GM12875 (cell line): ENCODE data around the gene NFKB1.

ENCODE experiments used
- H3K4me3 ChIP-seq: one replicate; pipeline ENCODE4 v1.5.1; 2011; ENCODE audit warnings: low read depth, low read length, control low read depth
- TF ChIP-seq, protein P1 (sequence below): IDR thresholded peaks from 2 replicates; pipeline ENCODE4 v1.5.1; 2011; ENCODE audit warnings: low read depth, mild to moderate bottlenecking, control low read depth, inconsistent platforms, low read length, moderate library complexity, borderline replicate concordance; ENCODE audit not compliant: insufficient read depth

NFKB1 gene

DNA sequence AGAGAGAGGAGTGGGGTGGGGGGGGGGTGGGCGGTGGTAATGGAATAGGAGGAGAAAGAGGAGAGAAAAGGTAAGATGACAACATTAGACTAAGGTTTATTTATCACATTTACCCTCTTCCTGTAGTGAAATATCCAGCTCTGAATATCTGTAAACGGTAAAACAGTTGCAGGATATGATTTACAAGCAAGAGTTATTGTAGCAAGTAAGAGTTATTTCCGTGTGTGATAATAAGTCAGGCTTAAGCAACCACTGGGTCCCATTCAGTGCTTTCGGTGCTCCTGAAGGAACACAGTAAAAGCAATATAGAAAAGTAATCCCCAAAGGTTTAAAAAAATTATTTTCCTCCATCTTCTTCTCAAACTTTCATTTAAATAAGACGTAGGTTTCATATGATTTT lies 156.0 kb downstream of the NFKB1 start:
- TF ChIP-seq, protein P1, sequence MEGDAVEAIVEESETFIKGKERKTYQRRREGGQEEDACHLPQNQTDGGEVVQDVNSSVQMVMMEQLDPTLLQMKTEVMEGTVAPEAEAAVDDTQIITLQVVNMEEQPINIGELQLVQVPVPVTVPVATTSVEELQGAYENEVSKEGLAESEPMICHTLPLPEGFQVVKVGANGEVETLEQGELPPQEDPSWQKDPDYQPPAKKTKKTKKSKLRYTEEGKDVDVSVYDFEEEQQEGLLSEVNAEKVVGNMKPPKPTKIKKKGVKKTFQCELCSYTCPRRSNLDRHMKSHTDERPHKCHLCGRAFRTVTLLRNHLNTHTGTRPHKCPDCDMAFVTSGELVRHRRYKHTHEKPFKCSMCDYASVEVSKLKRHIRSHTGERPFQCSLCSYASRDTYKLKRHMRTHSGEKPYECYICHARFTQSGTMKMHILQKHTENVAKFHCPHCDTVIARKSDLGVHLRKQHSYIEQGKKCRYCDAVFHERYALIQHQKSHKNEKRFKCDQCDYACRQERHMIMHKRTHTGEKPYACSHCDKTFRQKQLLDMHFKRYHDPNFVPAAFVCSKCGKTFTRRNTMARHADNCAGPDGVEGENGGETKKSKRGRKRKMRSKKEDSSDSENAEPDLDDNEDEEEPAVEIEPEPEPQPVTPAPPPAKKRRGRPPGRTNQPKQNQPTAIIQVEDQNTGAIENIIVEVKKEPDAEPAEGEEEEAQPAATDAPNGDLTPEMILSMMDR, result no peak
- no peak overlapping the region for H3K4me3 ChIP-seq

- TF ChIP-seq, protein P1, result no peak
- H3K4me3 ChIP-seq, result no peak overlapping the region
Observed at GRCh38 chr4:102663073-102663472, 161.9 kb downstream of the NFKB1 start.

GRCh38 chr4:102665527-102665926 lies 164.4 kb downstream of the NFKB1 start:
- no peak overlapping the region for H3K4me3 ChIP-seq
- TF ChIP-seq, protein P1, result no peak
